HG03558 (cell line): Measurements from ENCODE around the gene KIAA1217.
"Not testable (repeated sequence)": the region's sequence is repeated elsewhere in the genome, so short reads cannot be mapped to it uniquely, and the experiment has no call there.

Experiments
- ATAC-seq: cut with Tn5 transposase; IDR thresholded peaks from one replicate; pipeline ENCODE4 v1.9.1; 2021; ENCODE audit warnings: moderate number of reproducible peaks; ENCODE audit not compliant: unreplicated experiment; ENCODE audit errors: extremely low read depth

Gene KIAA1217

DNA sequence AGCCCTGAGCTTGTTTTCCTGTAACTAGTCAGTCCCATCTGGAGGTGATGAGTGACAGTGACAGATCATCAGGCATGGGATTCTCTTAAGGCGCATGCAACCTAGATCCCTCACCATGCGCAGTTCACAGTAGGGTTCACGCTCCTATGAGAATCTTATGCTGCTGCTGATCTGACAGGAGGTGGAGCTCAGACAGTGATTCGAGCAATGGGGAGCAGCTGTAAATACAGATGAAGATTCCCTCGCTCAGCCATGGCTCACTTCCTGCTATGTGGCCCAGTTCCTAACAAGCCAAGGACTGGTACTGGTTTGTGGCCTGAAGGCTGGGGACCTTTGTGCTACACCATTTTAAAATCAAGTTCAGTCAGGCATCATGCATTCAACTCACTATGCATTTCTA, 221.7 kb downstream of the KIAA1217 start:
- ATAC-seq, result no peak

- no peak for ATAC-seq
Measured at GRCh38 chr10:24432478-24433416, 223.8 kb downstream of the KIAA1217 start.

- ATAC-seq, result no peak
Measured at GRCh38 chr10:24433705-24434104, 224.8 kb downstream of the KIAA1217 start.

DNA sequence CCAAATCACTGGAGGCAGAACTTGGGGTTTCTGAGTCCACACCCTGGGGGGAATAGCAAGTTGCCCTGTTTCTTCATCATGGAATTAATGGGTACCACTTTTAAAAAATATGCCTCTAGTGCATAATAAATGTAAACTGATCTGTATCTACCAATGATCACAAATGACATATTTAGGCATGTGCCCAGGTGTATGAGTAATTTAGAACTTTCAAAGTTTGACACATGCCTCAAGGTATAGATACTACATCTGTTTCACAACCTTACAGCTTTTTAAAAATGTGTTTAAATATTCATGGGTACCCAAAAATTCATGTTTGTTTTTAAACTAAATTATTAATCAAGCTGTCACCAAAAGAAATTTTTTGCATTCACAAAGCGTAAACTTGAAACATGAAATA, 226.0 kb downstream of the KIAA1217 start:
- no peak for ATAC-seq

DNA sequence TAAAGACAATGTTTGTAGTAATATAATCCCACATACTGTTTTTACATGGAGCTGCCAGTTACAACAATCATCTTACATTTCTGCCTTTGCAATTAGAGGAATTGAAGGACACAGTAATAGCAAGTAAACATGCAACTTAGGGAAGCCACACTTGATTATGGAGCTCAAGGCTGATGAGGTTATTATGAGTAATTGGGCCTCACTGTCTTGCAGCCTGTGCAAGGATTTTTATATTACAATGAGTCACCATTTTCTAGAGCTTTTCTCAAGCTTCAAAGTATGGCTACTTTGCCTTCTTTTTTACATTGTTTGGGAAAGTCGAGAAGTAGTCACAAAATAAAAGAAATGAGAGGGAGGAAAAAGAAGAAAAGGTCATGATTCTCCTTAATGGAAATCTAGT, 226.4 kb downstream of the KIAA1217 start:
- ATAC-seq, result no peak

DNA sequence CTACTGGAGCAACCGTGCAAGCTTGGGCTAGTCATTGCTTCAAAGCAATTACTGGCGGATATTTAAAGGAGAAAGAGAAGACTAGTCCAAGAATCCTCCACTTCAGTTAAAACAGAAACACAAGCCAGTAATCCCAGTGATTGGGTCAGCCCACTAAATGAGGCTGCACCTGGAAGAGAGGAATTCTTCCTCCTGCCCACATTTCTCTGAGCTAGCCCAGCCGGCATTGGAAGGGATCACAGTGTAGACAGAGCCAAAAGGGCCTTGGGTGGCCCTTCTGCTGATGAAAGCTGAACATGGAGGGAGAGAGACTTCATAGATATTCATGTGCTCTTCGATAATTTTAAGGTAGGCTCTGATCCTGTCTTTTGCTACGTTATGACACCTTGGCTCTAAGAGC, 228.4 kb downstream of the KIAA1217 start:
- no peak for ATAC-seq

GRCh38 chr10:24438800-24439199, 229.9 kb downstream of the KIAA1217 start:
- no peak for ATAC-seq

- ATAC-seq, result no peak
Measured at GRCh38 chr10:24439935-24440334, 231.0 kb downstream of the KIAA1217 start.

- no peak for ATAC-seq
Measured at GRCh38 chr10:24440817-24441797, 232.2 kb downstream of the KIAA1217 start.

GRCh38 chr10:24442234-24442633, 233.3 kb downstream of the KIAA1217 start:
- no peak for ATAC-seq

GRCh38 chr10:24442641-24443174, 233.8 kb downstream of the KIAA1217 start:
- not testable (repeated sequence) for ATAC-seq

DNA sequence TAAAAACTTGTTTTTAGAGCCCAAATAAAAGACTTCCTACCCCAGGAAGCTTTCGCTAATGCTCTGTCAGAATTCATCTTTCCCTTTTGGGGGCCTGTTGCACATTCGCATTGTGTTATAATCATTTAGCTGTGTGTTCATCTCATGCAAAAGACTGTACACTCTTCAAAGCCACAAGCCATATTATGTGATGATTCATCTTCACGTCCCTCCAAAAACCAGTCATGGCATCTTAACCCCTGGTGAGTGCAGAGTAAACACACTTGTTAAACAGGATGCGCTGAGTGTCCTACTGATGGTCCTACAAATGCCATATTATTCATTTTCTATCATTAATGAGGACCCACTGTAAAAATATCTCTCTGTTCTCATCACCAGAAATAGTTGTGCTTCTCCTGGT, 235.4 kb downstream of the KIAA1217 start:
- ATAC-seq, result no peak

GRCh38 chr10:24445958-24446357, 237.0 kb downstream of the KIAA1217 start:
- ATAC-seq, result not testable (repeated sequence)

DNA sequence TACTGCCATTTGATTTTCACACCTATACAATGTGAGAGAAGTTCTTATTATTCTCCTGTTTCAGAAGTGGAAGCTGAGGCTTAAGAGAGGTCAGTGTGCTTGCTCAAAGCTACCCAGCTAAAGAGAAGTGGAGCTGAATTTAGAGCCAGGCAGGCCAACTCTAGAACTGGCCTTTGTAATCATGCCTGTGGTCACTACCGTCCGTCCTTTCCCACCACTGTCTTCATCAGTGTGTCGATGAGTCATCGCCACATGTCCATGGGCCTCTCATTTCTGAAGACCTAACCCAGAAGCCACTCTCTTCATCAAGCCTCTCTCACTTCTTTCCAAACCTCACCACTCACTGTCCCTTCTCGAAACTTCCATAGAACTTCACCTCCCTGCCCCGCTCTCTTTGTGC, 237.8 kb downstream of the KIAA1217 start:
- no peak for ATAC-seq

DNA sequence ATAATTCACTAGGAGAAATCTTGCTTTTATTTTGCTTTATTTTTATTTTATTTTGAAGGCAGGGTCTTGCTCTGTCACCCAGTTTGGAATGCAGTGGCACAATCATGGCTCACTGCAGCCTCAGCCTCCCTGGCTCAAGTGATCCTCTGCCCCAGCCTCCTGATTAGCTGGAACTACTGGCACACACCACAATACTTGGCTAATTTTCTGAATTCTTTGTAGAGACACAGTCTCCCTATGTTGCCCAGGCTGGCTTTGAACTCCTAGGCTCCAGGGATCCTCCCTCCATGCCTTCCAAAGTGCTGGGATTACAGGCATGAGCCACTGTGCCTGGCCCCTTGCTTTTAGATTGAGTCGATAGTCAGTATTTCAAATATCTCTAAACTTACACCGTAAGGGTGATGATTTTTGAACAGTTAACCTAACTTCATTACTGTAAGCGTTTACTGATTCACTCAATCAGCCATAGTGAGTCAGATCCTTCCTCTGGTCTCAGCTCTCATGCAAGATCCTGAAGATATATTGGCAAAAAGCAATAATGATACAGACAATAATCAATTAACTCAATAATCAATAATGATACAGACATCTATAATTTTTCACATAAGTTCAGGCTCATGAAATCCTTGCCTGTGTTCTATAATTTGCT, 239.5 kb downstream of the KIAA1217 start:
- no peak for ATAC-seq

DNA sequence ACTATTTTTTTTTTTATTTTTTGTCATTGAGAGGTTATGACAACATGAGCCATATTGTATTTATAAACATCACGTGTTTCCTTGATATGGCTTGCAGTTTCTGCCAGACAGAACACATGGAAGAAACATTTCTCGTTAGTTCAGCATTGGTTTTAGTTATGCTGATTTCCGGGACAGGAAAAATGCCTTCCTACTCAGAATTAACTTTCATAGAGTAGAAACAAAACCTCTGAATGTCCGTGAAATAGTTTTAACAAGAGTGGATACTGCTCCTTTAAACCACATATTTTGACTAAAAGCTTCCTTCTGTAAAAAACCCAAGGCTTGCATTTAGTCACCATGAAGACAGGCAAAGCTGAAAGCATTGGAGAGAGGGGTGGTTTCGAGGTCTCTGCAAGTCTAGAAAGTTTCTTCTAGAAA, 240.4 kb downstream of the KIAA1217 start:
- peak; percentile 77 for ATAC-seq

DNA sequence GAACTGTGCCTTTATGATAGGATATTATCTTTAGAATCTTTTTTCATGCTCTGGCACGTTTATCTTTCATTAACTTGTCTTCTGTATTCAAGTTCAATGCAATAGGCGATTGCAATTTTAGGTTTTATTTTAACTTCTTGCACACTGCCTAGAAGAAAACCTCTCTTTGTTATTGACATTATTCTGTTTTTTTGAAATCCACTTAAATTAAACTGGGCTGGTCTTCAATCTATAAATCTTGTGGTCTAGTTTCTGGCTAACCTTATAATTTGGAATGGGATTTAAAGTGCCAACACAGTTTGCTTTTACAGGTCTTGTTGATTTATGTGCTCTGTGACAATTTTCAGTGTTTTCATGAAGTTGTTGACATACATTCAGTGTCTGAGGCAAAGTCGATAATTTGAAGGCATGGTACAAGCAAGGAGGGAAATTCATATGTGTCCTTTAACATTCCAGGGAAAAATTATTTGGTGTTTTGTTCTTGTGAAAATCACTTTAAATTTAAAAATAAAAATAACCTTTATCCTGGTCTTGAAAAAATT, 240.9 kb downstream of the KIAA1217 start:
- ATAC-seq, result no peak

DNA sequence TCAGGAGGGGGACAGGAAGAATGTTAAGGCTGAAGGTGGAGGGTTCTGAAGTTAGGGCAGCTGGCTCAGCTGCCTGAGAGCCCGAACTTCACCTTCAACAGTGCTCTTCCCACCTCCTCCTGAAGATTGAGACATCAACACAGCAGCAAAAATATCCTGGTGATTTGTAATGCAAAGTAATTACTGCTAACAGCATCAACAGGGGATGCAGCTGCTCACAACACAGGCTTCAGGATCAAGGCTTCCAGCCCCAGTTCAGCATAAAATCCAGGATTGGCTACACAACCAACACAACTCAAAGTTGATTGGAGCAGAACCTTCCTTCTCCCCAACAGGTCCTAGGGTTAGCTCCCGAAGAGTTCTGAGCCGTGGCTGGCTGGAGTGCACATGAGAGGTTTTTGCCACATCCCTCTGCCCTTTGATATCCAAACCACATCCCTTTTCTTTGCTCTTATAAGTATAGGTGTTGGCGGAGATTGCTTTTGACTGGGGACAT, 242.4 kb downstream of the KIAA1217 start:
- no peak for ATAC-seq

- no peak for ATAC-seq
Measured at GRCh38 chr10:24452030-24452429, 243.1 kb downstream of the KIAA1217 start.

GRCh38 chr10:24453404-24453830, 244.5 kb downstream of the KIAA1217 start:
- no peak for ATAC-seq
